ENCODE data around the gene CFAP97.

GRCh38 chr4:185142564-185142911 is 61.3 kb downstream of the CFAP97 start:
- TF ChIP-seq CTCF (IDR thresholded peaks at IDR 0.05) (no peak), POLR2A (IDR thresholded peaks at IDR 0.05) (no peak)
